ENCODE data around the gene MTA3.
A peak's percentile ranks its signal among the peaks of the same experiment; 100 is the strongest.

MTA3 gene

GRCh38 chr2:42767899-42768705 is 199.7 kb downstream of the MTA3 start:
- no peak for TF ChIP-seq GATA1 (IDR thresholded peaks at IDR 0.05; ENCODE audit: low read depth, low read length)
- TF ChIP-seq POLR2A (IDR thresholded peaks at IDR 0.05; ENCODE audit: low read length): no peak

GRCh38 chr2:42768706-42769256 is 200.3 kb downstream of the MTA3 start:
- no peak for DNase-seq

More at GRCh38 chr2:42767899-42768705, 199.7 kb downstream of the MTA3 start:
- DNase-seq: no peak

DNA sequence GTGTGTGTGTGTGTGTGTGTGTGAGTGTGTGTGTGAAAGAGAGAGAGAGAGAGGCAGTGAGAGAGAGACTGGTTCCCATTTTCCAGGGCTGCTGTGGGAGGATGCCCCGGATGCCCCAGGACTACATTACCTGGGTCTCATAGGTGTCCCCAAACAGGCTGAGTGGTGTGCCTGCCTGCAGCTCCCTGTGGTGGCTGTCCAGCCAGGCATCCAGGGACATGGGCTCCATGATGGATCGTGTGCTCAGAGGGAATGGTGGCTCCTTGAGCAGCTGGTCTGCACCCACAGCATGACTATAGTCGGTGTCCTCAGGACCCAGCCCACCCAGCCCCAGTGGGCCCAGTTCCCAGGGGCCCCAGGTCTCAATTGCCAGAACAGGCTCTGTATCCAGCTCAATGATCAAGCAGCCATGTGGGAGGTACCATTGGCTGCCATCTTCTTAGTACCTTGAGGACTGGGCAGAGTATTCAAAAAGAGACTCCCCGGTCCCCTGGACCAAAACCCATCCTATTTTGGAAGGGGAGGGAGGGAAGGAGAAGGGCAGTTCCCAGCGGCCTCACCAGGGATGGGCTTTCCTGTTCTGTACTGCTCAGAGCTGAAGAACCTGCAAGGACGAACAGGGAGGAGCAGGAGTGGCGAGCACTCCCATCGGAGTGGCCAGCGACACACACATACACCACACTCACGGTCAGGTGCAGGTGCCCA is 201.3 kb downstream of the MTA3 start:
- TF ChIP-seq GATA1 (IDR thresholded peaks at IDR 0.05; ENCODE audit: low read depth, low read length) (no peak), POLR2A (IDR thresholded peaks at IDR 0.05; ENCODE audit: low read length) (no peak)

More at GRCh38 chr2:42768706-42769256, 200.3 kb downstream of the MTA3 start:
- TF ChIP-seq POLR2A (IDR thresholded peaks at IDR 0.05; ENCODE audit: low read length) (no peak), GATA1 (IDR thresholded peaks at IDR 0.05; ENCODE audit: low read depth, low read length) (no peak)

GRCh38 chr2:42770288-42771131 is 202.1 kb downstream of the MTA3 start:
- peak; percentile 52 to 54 for DNase-seq
- TF ChIP-seq POLR2A (IDR thresholded peaks at IDR 0.05; ENCODE audit: low read length) (no peak), GATA1 (IDR thresholded peaks at IDR 0.05; ENCODE audit: low read depth, low read length) (no peak)

More for the DNA sequence above, 201.3 kb downstream of the MTA3 start:
- DNase-seq: no peak

GRCh38 chr2:42771546-42772153 is 203.2 kb downstream of the MTA3 start:
- TF ChIP-seq POLR2A (IDR thresholded peaks at IDR 0.05; ENCODE audit: low read length) (no peak), GATA1 (IDR thresholded peaks at IDR 0.05; ENCODE audit: low read depth, low read length) (no peak)
- DNase-seq: no peak

- TF ChIP-seq GATA1 (IDR thresholded peaks at IDR 0.05; ENCODE audit: low read depth, low read length) (no peak), POLR2A (IDR thresholded peaks at IDR 0.05; ENCODE audit: low read length) (no peak)
- no peak for DNase-seq
Observed at GRCh38 chr2:42775186-42775585, 206.8 kb downstream of the MTA3 start.

DNA sequence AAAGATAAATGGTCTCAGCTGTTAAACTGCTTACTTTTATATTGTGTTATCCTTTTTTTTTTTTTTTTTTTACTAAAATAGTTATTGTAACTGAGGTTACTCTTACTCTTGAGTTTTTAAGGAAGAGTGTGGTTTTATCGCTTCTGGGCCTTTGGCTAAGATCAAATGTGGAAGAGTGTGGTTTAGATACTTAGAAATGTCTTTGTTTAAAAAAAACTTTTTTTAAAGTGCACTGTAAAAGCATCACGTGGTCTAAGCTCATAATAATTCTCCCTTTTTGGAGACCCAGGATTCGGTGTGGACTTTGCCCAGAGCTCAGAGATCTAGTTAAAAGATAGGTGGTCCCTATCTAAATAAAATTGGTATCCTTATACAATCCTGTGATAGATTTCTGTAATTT is 207.4 kb downstream of the MTA3 start:
- TF ChIP-seq GATA1 (IDR thresholded peaks at IDR 0.05; ENCODE audit: low read depth, low read length): no peak
- no peak for TF ChIP-seq POLR2A (IDR thresholded peaks at IDR 0.05; ENCODE audit: low read length)
- no peak for DNase-seq

DNA sequence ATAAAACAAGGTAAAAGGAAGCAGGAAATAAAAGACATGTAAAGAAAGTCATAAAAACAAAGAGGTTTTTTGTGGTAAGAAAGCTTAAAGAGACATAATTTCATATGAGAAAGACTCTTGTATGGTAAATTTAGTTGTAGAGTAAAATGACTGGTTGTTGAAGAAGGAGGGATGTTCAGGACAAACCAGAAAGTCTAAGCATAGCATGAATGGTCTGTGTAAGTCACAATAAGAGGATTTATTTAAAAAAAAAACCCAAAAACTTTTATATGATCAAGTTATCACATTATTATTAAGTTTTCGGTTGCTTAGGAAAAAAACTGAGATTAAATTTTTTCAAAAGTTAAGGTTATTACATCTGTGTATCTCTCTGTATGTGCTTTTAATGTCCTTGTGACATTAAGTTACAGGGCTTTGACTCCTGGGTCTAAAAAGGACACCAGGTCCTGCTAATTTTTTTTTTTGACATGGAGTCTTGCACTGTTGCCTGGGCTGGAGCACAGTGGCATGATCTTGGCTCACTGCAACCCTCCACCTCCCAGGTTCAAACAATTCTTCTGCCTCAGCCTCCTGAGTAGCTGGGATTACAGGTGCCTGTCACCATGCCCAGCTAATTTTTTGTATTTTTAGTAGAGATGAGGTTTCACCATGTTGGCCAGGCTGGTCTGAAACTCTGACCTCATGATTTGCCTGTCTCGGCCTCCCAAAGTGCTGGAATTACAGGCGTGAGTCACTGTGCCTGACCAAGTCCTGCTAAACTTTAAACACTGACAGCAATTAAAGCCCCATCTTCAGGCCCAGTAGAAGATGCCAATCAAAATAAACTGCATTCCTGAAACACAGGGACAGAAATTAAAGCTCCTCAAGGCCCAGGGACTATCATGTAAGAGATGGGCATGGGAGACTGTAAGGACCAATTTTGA is 209.7 kb downstream of the MTA3 start:
- no peak for DNase-seq
- TF ChIP-seq GATA1 (IDR thresholded peaks at IDR 0.05; ENCODE audit: low read depth, low read length) (no peak), POLR2A (IDR thresholded peaks at IDR 0.05; ENCODE audit: low read length) (no peak)

GRCh38 chr2:42781181-42781580 is 212.7 kb downstream of the MTA3 start:
- TF ChIP-seq GATA1 (IDR thresholded peaks at IDR 0.05; ENCODE audit: low read depth, low read length) (no peak), POLR2A (IDR thresholded peaks at IDR 0.05; ENCODE audit: low read length) (no peak)
- DNase-seq: no peak

GRCh38 chr2:42783511-42783910 is 215.1 kb downstream of the MTA3 start:
- TF ChIP-seq GATA1 (IDR thresholded peaks at IDR 0.05; ENCODE audit: low read depth, low read length): no peak
- TF ChIP-seq POLR2A (IDR thresholded peaks at IDR 0.05; ENCODE audit: low read length): no peak
- DNase-seq: no peak

- no peak for DNase-seq
- no peak for TF ChIP-seq GATA1 (IDR thresholded peaks at IDR 0.05; ENCODE audit: low read depth, low read length)
- TF ChIP-seq POLR2A (IDR thresholded peaks at IDR 0.05; ENCODE audit: low read length): no peak
Observed at GRCh38 chr2:42784204-42784880, 215.9 kb downstream of the MTA3 start.

All from erythroblast (primary cell).